ENCODE results near the gene PHTF1. TPM values are rescaled to one million over a fixed set of nuclear protein-coding genes. Genes with fewer than 3 reads are reported as not detected.

Gene PHTF1
- 1 to 10 TPM; 3.6 to 9.5 (median 5.9) TPM for total RNA-seq

- WGBS, 2 donors: 1 to 2% methylated on average over 24 to 26 of the region's 47 CpGs
- peak within 1 kb of the TSS; percentile 76 to 96 (median 92) for H3K4me3 ChIP-seq
- no peaks in the 10 kb centered on the region for H3K9me3 ChIP-seq
- H3K27ac ChIP-seq: peak within 1 kb of the TSS; percentile 85 to 96 (median 90)
- H3K36me3 ChIP-seq: peaks cover 0 to 17% (median 0%) of the 10 kb centered on the region in 3 donors
- H3K4me1 ChIP-seq: peaks cover 0 to 37% (median 3%) of the 10 kb centered on the region in 3 donors
- no peak for DNase-seq
- TF ChIP-seq CTCF (IDR thresholded peaks at IDR 0.05): no peak
- TF ChIP-seq POLR2A (IDR thresholded peaks at IDR 0.05): peak in 2 of 4 donors; percentile 61 to 68
- no peaks in the 10 kb centered on the region for H3K27me3 ChIP-seq
- intact Hi-C loops (cut with DNase I): no loop called here
These were observed at the start of gene PHTF1 for GRCh38 chr1:113759333-113760101. TSS of gene PHTF1 (minus strand) at chr1:113759486. CDS start at chr1:113758703, 783 bp downstream.

DNA sequence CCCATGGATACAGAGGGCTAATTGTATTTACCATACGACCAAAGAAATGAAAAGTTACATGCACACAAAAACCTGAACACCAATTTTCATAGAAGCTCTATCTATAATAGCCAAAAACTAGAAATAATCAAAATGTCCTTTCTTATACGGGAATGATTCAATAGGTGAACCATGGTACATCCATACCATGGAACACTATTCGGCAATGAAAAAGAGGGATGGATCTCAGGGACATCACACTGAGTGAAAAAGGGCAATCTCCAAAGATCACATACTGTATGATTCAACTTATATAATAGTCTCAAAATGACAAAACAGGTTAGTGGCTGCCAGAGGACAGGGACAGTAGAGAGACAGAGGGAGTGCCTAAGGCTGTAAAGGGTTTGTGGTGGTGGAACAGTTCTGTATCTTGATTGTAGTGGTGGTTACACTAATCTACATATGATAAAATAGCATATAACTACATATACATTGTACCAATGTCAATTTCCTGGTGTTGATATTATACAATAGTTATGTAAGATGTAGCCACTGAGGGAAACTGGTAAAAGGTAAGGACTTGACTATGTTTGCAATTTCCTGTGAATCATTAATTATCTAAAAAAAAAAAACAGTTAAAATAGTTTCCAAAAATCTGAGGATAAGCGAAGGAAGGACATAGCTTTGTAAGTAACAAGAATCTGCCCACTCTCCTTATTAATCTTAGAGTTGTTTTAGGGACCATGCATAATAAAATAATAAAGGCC is 49.3 kb upstream of the PHTF1 start:
- intact Hi-C loops (cut with DNase I): no loop called here
- H3K4me3 ChIP-seq: no peak overlapping the region
- 77 to 83% methylated on average over 4 of the region's 4 CpGs for WGBS, 2 donors
- peaks cover 7 to 79% (median 25%) of the 10 kb centered on the region in 3 donors for H3K4me1 ChIP-seq
- no peak for TF ChIP-seq POLR2A (IDR thresholded peaks at IDR 0.05)
- no peak for TF ChIP-seq CTCF (IDR thresholded peaks at IDR 0.05)
- no peaks in the 10 kb centered on the region for H3K36me3 ChIP-seq
- no peaks in the 10 kb centered on the region for H3K9me3 ChIP-seq
- no peaks in the 10 kb centered on the region for H3K27me3 ChIP-seq
- peak overlapping the region in 1 of 4 donors; percentile 97 for H3K27ac ChIP-seq
- no peak for DNase-seq

DNA sequence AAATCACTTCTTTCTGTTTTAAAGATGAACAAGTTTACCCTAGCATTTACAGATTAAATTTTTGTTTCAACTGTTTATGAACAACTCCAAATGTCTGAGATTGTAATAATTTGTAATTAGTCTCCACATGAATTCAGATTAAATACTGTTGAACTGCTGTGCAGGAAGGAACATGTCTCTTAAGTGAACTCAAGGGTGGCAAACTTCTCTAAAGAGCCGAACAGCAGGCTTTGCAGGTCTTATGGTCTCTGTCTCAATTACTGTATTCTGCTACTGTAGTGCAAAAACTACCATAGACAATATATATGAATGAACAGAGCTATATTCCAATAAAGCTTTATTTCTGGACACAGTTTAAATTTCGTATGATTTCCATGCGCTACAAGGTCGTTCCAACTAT is 46.4 kb upstream of the PHTF1 start:
- intact Hi-C loops (cut with DNase I): no loop called here
- Histone ChIP-seq H3K9me3 (no peaks in the 10 kb centered on the region), H3K4me1 (peaks cover 7 to 90% (median 25%) of the 10 kb centered on the region in 3 donors), H3K27me3 (no peaks in the 10 kb centered on the region), H3K4me3 (no peak overlapping the region), H3K36me3 (no peaks in the 10 kb centered on the region), H3K27ac (peak overlapping the region in 2 of 4 donors; percentile 27 to 38)
- TF ChIP-seq CTCF (IDR thresholded peaks at IDR 0.05) (no peak), POLR2A (IDR thresholded peaks at IDR 0.05) (no peak)
- WGBS, 2 donors: 66 to 74% methylated on average over 4 of the region's 4 CpGs
- no peak for DNase-seq

GRCh38 chr1:113805256-113805531 is 45.9 kb upstream of the PHTF1 start:
- TF ChIP-seq POLR2A (IDR thresholded peaks at IDR 0.05) (no peak), CTCF (IDR thresholded peaks at IDR 0.05) (no peak)
- peaks cover 4 to 90% (median 24%) of the 10 kb centered on the region in 3 donors for H3K4me1 ChIP-seq
- intact Hi-C loops (cut with DNase I): no loop called here
- H3K4me3 ChIP-seq: no peak overlapping the region
- H3K27ac ChIP-seq: peak overlapping the region in 1 of 4 donors; percentile 38
- no peaks in the 10 kb centered on the region for H3K9me3 ChIP-seq
- 86 to 100% methylated on average over 6 of the region's 6 CpGs for WGBS, 2 donors
- DNase-seq: no peak
- H3K27me3 ChIP-seq: no peaks in the 10 kb centered on the region
- H3K36me3 ChIP-seq: no peaks in the 10 kb centered on the region
